ENCODE results near the gene ATXN2. TPM values are rescaled to one million over a fixed set of nuclear protein-coding genes. Genes with fewer than 3 reads are reported as not detected.
"Not testable (repeated sequence)": the region's sequence is repeated elsewhere in the genome, so short reads cannot be mapped to it uniquely, and the experiment has no call there.

The ATXN2 gene
- total RNA-seq, 1 donor from 2014 or later = 70.3 TPM

- Histone ChIP-seq H3K36me3 (no peaks in the 10 kb centered on the region), H3K27me3 (ENCODE audit: low read depth) (no peaks in the 10 kb centered on the region), H3K27ac (peak overlapping the region; percentile 96), H3K4me1 (peaks cover 42% of the 10 kb centered on the region), H3K4me3 (peak overlapping the region; percentile 97), H3K9me3 (no peaks in the 10 kb centered on the region)
- intact Hi-C loops (cut with DNase I) = no loop called here
- ATAC-seq (peak; percentile 60 to 64), DNase-seq (peak; percentile 64)
- no peak for TF ChIP-seq CTCF (IDR thresholded peaks at IDR 0.05)
Observed at GRCh38 chr12:111596985-111597830, 1.9 kb downstream of the ATXN2 start.

- DNase-seq; intact Hi-C loops (cut with DNase I); ATAC-seq; H3K36me3 ChIP-seq; H3K27ac ChIP-seq; H3K4me3 ChIP-seq; H3K9me3 ChIP-seq; H3K27me3 ChIP-seq (ENCODE audit: low read depth): not testable (repeated sequence)
- H3K4me1 ChIP-seq = peaks cover 42% of the 10 kb centered on the region
Observed at GRCh38 chr12:111595341-111595835, 3.7 kb downstream of the ATXN2 start.

GRCh38 chr12:111591399-111592010, 7.6 kb downstream of the ATXN2 start:
- H3K27me3 ChIP-seq (ENCODE audit: low read depth) = not testable (repeated sequence)

GRCh38 chr12:111590552-111590951, 8.6 kb downstream of the ATXN2 start:
- H3K4me1 ChIP-seq = peaks cover 27% of the 10 kb centered on the region

More at GRCh38 chr12:111591399-111592010, 7.6 kb downstream of the ATXN2 start:
- DNase-seq; H3K27ac ChIP-seq; H3K36me3 ChIP-seq; intact Hi-C loops (cut with DNase I); ATAC-seq; H3K4me3 ChIP-seq; H3K9me3 ChIP-seq: not testable (repeated sequence)
- peaks cover 35% of the 10 kb centered on the region for H3K4me1 ChIP-seq

GRCh38 chr12:111589601-111590000, 9.5 kb downstream of the ATXN2 start:
- Histone ChIP-seq H3K9me3 (no peaks in the 10 kb centered on the region), H3K4me1 (peaks cover 18% of the 10 kb centered on the region), H3K36me3 (no peaks in the 10 kb centered on the region), H3K27me3 (ENCODE audit: low read depth) (no peaks in the 10 kb centered on the region), H3K4me3 (no peak overlapping the region), H3K27ac (no peak overlapping the region)
- intact Hi-C loops (cut with DNase I) = no loop called here
- DNase-seq (no peak), ATAC-seq (no peak)
- TF ChIP-seq CTCF (IDR thresholded peaks at IDR 0.05) = no peak

More at GRCh38 chr12:111590552-111590951, 8.6 kb downstream of the ATXN2 start:
- no peak for TF ChIP-seq CTCF (IDR thresholded peaks at IDR 0.05)
- intact Hi-C loops (cut with DNase I) = no loop called here
- H3K36me3 ChIP-seq = no peaks in the 10 kb centered on the region
- no peak overlapping the region for H3K27ac ChIP-seq
- H3K9me3 ChIP-seq = no peaks in the 10 kb centered on the region
- no peaks in the 10 kb centered on the region for H3K27me3 ChIP-seq (ENCODE audit: low read depth)
- H3K4me3 ChIP-seq = no peak overlapping the region
- ATAC-seq (no peak), DNase-seq (no peak)

- no peak for DNase-seq
- Histone ChIP-seq H3K36me3 (no peaks in the 10 kb centered on the region), H3K27ac (no peak overlapping the region), H3K9me3 (no peaks in the 10 kb centered on the region), H3K4me3 (no peak overlapping the region), H3K4me1 (peaks cover 13% of the 10 kb centered on the region), H3K27me3 (ENCODE audit: low read depth) (no peaks in the 10 kb centered on the region)
- TF ChIP-seq CTCF (IDR thresholded peaks at IDR 0.05) = no peak
- intact Hi-C loops (cut with DNase I) = no loop called here
- ATAC-seq = no peak
Observed at GRCh38 chr12:111588010-111588409, 11.1 kb downstream of the ATXN2 start.
